ENCODE data around the gene POFUT2.

The POFUT2 gene

DNA sequence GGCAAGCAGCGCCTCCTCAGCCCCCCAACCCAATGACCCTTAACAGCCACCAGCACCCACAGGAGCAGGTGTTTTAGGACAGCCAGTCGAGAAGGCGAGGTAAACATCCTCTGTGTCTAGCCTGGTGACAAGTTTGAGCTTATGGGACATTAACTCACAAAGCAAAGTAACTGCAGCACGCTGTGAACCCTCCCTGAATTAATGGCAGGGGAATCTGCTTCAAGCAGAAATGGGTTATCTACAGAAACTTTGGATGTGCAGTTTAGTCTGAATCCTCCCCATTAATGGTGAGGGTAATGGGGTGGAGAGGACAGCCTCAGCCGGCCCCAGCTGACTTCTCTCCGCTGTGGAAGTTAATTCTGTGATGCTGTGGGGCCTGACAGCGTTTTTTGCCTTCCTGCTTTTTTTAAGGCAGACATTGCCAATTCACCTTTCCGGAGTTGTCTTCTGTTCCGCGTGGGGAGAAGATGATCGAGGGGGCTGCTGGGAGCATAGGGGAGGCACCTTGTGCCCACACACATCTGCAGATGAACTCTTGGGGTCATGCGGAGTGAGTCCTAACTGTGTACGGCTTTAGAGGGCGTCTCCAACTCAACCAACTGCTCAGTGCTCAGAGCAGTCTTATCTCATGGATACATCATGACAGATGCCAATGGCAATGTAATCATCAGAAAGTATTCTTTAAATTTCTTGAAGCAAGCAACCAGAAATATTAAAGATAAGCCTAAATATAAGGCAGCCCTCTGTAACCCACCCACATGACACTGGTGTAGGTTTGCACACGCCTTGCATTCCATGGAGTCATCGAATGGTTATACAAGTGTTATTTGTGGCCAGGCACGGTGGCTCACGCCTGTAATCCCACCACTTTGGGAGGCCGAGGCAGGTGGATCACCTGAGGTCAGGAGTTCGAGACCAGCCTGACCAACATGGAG, 41.0 kb downstream of the POFUT2 start:
- DNase-seq = no peak

DNA sequence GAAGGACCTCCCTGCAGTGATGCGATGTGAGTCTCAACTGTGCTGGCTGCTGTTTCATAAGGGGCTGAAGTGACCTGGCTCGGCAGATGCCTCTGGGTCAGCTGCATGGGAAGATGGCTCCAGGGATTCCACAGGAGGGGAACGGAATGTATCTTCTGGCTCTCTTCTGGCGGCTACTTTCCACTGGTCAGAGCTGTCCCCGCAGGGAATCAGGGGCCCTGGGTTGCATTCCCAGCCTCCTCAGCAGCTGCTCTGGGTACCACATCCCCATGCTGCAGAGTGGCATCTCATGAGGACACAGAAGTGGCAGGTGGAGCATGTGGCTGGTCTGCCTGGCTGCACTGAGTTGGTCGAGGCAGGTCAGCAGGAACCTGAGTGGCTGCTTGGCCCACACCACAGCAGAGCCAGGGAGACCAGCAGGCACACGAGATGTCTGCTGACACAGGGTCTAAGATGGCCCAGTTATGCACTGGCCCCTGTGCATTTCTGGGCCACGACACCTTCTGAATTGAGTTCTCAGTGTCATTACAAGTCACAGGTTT, 42.8 kb downstream of the POFUT2 start:
- DNase-seq = no peak

DNA sequence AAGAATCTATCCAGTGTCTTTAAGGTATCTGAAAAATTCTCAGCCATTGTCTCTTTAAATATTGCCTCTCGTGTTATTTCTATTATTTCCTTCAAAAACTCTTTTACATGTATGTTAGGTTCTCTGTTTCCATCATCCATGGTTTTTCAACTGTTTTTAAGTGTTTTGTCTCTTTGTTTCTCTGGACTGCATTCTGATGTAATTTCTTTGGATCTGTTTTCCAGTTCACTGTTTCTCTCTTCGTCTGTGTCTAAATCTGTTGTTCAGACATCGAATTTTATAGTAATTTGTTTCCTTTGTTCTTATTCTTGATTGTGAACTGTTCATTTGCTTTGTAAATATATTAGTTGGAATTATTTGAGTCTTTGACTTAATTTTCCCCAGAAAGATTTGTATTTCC, 44.1 kb downstream of the POFUT2 start:
- no peak for DNase-seq

DNA sequence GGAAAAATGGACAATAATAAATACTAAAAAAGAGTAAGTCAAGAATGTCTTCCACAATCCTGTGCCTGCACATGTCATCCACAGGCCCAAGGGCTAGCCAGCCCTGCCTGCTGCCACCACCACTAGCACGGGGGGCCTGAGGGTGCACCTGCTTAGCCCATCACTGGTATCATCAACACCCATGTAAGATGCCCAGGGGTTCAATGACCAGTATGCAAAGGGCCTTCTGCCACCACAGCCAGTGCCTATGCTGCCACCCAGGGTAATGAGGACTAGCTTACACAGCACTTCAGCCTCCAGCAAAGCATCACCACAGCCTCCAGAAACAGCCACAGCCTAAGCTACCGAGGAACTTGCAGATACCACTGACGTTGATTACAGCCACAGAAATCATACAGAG, 46.3 kb downstream of the POFUT2 start:
- no peak for DNase-seq

DNA sequence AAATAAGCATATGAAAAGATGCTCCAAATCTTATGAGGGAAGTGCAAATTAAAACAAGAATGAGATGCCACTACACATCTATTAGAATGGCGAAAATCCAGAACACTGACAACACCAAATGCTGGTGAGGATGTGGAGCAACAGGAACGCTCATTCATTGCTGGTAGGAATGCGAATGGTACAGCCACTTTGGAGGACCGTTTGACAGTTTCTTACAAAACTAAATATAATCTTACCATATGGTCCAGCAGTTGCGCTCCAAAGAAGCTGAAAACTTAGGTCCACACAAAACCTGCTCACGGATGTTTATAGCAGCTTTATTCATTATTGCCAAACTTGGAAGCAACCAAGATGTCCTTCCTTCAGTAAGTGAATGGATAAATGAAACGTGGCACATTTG, 50.3 kb downstream of the POFUT2 start:
- no peak for DNase-seq

DNA sequence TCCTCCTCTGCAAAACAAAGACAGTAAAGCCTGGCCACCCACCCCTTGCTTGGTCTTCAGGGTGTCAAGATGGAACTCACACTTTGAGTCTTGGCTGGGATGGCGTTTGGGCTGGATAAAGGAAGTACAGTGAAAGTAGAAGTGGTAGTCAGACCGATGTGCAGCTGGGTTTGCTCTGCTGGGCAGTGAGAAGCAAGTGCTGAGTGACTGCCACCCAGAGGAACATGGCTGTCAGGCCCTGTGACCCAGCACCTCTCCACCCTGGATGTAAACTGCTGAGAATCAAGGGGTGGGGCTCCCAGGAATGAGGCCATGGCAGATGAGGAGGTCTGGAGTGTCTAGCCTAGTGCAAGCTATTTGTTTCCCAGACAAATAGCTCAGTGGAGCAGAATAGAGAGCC, 51.2 kb downstream of the POFUT2 start:
- DNase-seq = no peak

DNA sequence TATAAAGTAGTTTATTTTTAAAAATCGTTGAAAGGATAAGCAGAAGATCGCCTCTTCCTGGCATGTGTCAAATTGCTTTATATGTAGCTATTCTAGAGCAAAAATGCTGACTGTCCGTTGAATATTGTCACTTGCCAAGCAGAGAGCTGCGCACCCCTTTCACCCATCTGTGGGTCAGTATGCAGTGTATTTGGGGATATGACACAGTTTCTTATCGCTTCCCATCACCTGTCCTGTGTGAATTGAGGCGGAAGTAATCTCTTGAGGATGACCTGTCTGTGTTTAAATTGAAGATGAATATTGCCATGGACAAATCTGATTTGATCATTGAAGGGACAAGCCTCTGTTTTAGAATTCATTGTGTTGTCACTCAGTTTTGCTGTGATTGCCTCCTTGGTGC, 52.2 kb downstream of the POFUT2 start:
- DNase-seq = no peak

DNA sequence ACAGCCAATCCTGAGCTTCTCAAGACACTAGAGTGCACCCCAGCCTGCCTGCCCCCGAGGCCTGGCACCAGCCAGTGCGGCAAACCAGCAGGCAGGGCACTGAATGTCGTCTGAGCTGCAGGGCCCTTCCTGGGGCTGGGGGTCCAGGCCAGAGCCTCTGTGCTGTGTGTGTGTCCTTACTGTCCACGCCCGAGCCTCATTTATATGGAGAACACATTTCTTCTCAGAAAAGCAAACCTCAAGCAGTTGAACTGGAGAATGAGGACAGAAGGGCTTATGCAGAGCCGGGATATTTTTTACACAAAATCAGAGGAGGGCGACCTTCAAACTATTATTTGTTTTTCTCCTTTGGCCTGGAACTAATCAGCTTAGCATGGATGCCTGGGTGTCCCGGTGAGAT, 52.7 kb downstream of the POFUT2 start:
- DNase-seq = no peak

DNA sequence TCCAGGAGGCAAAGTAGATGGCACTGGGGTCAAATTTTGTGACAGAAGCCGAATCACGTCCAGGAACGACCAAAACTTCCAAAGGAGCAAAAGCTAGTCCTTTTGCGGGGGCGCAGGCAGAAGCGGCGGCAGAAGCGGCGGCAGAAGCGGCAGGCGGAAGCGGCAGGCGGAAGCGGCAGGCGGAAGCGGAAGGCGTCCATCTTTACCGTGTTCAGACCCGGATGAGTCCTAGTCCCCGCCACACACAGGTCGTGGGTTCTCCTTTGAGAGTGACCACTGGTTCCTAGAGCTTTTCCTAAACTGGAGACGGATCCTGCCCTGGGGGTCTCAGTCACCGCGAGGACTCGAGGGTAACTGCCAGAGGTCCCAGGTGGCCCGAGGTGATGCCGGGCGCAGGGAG, 53.6 kb downstream of the POFUT2 start:
- DNase-seq = no peak

DNA sequence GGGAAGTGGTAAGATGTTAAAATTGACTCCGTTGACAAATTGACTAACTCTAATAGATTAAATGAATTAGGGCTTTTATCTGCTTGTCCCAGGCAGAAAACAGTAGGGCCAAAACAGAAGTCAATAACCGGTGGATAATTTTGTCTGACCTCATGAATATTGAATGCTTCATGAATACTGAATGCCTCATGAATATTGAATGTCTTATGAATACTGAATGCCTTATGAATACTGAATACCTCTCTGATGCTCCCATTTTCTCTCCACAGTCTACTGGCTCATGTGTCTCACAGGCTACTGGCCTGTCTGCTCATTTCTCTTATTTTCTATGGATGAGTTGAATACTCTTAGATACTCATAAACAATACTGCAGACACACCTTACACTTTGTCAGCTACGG, 56.0 kb downstream of the POFUT2 start:
- DNase-seq = no peak

DNA sequence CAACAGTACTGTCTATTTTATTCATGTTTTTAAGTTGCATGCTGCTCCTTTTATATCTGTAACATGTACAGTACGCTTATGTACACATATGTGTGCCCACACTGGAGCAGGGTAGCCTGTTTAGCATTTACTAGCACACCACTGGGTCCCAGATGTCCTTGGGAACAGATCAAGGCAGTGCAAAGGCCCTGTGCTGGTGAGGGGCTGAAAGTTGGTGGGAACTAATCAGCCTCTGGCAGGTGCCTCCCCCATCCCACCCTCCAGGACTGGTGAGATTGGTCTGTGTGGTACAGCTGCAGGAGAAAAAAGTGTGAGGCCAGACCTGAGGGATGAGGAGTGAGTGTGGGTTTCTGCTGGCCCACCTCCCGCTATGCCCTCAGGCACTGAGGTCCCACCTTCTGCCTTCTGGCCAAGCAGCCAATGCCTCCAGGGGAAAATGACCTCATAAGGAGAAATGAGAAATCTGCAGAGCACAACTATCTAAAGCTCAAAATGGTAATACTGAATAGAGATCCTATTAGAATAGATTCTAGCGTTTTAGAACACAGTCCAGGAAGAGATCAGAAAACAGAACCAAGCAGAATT, 58.9 kb downstream of the POFUT2 start:
- DNase-seq = no peak

DNA sequence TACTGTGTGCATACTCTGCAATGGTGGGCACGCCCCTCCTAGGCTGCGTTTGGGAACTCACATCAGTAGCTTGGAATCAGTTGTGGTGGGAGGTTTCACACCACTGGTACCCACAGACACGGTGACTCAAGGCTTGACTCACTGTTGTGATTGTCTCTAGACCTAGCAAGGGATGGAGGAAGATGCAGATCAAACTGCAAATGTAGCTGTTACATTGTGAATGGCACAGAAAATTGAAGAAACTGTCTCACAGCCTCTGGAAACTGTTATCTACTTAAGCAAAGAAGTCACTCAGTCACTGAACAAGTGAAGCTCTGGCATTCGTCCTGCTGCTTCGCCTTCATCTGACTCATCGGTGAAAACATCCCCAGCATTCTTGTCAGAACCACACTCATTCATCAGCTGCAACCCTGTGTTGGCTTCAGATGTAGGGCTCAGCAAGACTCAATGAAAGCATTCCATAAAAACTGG, 59.5 kb downstream of the POFUT2 start:
- DNase-seq = no peak

DNA sequence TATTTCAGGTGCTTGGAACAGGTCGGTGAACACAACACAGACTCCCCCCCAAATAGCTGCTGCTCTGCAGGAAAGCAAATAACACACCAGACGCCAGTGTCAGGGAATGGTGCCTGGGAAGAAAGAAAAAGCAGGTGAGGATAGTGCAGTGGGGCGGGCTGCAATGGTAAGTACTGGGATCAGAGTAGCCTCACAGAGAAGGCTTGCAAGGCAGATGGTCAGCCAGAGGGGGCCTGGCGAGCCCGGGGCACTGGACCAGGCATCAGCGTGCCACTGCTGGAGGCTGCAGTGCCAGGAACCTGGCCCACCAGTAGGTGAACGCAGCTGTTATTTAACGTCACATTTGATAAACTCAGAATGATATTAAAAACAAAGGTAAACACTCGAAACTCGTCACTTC, 60.0 kb downstream of the POFUT2 start:
- DNase-seq = no peak

DNA sequence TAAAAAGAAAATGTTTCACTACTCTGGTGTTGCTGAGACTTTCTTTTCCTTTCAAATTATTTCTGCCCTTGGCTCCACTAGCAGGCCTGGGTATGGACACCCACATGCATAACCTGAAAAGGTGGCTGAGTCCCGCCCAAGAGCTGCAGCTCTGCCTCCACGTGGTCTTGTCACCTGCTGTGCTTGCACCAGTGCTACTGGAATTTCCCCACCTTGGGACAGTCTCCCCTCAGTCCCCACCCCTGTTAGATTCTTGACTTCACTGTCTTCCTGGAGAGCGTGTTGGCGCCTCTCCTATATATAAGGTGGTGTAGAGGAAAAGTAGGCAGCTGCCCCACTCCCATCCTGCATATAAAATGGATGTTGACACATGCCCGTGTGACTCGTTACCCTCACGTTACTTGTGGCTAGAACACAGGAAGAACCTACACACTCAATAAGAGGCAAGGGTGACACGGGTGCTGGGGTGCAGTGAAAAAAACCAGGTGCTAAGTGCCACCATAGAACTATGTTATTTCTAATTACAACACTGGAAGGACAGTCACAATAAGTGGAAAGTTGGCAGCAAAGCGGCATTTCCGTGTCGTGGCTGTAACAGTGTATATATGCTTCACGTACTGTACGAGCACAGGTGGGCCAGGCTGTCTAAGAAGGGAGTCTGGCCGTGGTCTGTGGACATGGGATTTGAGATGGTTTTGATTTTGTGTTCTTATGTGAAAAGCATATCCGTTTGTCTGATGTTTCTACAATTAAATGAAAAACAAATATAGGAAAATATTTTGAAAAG, 61.0 kb downstream of the POFUT2 start:
- no peak for DNase-seq

DNA sequence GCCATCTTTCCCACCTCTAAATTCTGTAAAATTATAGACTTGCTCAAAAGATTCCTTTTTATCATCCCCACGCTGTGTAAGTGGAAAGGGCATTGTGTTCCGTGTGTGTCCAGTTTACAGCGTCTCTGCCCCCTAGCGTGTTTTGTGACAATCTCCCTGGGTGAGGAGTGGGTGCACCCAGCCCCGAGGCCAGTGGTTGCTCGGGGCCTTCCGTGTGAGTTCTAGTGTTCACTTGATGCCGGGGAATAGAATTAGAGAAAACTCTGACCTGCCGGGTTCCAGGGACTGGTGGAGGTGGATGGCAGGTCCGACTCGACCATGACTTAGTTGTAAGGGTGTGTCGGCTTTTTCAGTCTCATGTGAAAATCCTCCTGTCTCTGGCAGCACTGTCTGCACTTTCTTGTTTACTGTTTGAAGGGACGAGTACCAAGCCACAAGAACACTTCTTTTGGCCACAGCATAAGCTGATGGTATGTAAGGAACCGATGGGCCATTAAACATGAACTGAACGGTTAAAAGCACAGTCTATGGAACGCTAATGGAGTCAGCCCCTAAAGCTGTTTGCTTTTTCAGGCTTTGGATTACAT, 61.9 kb downstream of the POFUT2 start:
- no peak for DNase-seq

DNA sequence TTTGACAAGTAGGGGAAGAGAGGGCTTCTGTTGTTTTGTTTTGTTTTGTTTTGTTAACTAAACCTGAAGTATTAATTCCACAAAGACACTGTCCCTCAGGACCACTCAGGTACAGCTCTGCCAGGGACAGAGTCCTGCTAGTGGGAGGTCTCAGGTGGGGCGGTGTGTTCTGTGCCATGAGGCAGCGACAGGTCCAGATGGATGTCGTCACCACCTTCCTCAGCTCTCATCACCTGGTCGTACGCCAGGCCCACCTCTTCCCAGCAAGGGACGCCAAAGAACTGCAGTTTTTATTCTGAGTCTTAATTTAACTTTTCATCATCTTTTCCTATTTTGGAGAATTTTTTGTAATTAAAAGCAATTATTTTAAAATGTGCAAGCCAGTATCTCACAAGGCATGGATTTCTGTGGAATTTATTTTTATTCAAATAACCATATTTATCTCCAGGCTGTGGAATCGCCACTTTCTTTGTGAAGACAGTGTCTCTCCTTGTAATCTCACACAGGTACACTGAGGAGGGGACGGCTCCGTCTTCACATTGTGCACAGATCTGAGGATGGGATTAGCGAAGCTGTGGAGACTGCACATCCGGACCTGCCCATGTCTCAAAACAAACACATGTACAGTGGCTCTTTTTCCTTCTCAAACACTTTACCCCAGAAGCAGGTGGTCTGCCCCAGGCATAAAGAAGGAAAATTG, 62.5 kb downstream of the POFUT2 start:
- no peak for DNase-seq

DNA sequence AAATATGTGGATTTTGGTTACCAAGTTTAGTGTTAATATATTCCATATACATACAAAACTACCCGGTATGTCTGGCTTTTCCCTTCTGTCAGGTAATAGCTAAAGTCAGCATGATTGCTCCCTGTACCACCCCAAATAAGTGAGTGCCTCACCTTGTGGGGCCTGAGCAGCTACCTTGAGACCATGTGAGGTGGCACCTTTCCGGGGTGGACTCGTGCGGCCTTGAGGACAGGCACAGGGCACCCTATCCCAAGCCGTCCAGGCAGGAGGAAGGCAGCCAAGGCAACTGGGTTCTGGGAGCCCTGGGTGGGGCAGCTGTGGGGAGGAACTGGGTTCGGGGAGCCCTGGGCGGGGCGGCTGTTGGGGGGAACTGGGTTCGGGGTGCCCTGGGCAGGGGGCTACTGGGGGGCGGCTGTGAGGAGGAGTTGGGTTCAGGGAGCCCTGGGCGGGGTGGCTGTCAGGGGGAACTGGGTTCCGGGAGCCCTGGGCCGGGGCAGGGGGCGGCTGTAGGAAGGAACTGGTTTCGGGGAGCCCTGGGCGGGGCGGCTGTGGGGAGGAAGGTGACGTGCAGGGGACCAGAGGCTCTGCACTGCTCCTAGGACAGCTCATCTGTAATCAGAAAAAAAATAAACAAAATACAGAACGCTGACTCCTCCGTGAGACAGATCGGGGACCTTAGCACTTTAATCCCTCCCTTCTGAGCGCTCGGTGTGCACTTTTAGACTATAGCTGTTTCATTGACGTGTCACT, 63.3 kb downstream of the POFUT2 start:
- no peak for DNase-seq

DNA sequence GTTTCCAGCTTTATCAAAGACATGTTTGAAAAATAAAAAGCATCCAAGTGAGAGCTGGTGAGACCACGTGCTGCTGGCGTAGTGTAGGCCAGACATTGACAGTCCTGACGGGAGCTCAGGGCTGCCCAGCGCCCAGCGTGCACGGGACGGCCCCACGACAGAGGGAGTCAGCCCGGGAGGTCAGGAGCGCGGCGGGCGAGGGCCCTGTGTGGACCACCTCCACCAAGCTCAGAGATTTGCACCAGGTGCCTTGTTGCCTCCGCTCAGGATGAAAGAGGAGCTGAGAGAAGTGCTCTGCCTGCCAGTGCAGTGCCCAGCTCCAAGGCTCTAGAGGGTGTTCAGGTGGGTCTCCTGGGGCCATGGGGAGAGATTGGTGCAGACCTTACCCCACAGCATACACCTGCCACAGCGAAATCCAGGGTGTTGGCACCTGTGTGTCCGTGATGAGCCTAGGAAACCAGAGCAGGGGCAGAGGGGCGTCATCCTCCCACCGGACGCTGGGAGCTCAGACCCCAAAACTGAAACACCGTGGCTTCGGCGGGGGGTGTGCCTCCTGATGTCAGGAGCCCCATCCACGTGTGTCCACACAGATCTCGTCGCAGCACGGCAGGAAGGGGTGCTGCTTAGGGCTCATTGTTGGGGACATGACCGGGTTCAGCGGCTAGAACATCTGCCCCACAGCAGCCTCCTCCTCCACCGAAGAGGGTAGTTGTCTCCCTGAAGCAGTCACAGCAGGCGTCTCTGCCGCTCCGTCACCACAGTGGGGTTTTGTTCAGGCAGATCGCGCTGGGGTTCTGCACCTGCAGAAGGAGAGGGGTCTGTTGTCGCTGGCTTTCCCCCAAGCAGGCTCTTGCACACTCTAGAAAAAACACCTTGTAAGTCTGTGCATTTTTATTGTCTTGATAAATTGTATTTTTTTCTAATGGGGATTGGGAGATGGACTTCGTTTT, 64.2 kb downstream of the POFUT2 start:
- DNase-seq = no peak

DNA sequence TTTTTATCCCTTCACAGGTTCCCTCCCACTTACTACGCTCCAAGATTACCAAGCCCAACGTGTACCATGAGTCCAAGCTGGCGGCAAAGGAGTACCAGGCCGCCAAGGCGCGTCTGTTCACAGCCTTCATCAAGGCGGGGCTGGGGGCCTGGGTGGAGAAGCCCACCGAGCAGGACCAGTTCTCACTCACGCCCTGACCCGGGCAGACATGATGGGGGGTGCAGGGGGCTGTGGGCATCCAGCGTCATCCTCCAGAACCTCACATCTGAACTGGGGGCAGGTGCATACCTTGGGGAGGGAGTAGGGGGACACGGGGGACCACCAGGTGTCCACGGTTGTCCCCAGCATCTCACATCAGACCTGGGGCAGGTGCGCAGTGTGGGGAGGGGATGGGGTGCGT, 65.7 kb downstream of the POFUT2 start:
- no peak for DNase-seq

DNA sequence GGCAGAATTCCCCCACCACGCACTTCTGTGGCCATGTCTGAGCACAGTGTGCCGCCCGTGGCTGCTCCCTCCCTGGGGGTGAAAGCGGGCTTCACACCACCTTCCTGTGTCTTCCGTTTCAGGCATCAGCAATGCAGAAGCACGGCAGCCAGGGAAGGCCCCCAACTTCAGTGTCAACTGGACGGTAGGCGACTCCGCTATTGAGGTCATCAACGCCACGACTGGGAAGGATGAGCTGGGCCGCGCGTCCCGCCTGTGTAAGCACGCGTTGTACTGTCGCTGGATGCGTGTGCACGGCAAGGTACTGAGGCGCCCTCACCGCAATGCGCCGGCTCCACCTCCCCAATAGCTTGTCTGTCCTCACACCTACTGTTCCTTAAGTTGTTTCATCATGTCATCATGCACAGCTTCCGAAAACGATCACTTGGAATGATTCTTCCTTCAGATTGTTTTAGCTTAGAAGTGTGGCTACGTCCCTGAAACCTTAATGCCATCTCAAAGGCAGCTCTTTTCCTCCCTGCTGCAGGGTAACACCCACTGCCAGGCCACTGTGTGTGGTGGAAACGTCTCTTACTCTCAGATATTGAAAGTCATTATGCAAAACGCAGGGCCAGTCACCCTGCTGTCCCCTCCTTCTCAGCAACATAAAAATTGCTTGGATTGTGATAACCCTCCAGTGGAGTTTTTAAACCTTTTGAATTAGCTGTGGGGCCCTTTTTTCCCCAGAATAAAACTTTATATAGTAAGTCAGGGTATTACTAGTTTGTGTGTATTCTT, 66.8 kb downstream of the POFUT2 start:
- no peak for DNase-seq

Data from NCI-H1436 (cell line).